HCT116 (cell line): ENCODE measurements around the gene CALML4. TPM values are rescaled to one million over a fixed set of nuclear protein-coding genes. Genes with fewer than 3 reads are reported as not detected.

ENCODE experiments used
- ATAC-seq: fragments of 200-7000 bp; cut with Tn5 transposase; 2 replicates; pipeline ENCODE4 v1.9.1; 2020; ENCODE audit warnings: mild to moderate bottlenecking, moderate library complexity
- BruUV-seq: library from RNA; stranded (reverse); fragments of 400-500 nt; replicated peaks from 2 replicates; lab custom pipeline; 2021; lab: Mats Ljungman, UMichigan
- CTCF ChIA-PET: fragments of 300-600 bp; sonication (Branson Sonifier 250); formaldehyde crosslinking; loops from one replicate; lab custom pipeline; 2021; ENCODE audit warnings: antibody characterized with exemption; lab: Charles Lee
- POLR2A ChIA-PET: fragments of 300-600, 350-600 bp; sonication (Branson Sonifier 250); formaldehyde crosslinking; loops from one replicate; lab custom pipeline; 2021; ENCODE audit warnings: antibody characterized with exemption; lab: Charles Lee
- RAD21 ChIA-PET, 2 experiments: fragments of 300-600 bp; sonication (Branson Sonifier 250); formaldehyde crosslinking; loops; one replicate each; lab custom pipeline; 2023; ENCODE audit warnings: low total read pairs in 2 of 2; ENCODE audit not compliant: uncharacterized antibody in 2 of 2, unreplicated experiment in 2 of 2, low non-redundant PET in 1 of 2; lab: Charles Lee
- DNase-seq: peaks from one replicate; pipeline ENCODE4 v3.0.0-alpha.2; 2010; ENCODE audit warnings: low read depth, low spot score
- H2AFZ ChIP-seq: fragments of 200-600 bp; shearing (Covaris generic), sonication (generic); 2 replicates; pipeline ENCODE4 v1.6.1; 2017; ENCODE audit warnings: low read depth, mixed run types, mixed read lengths, antibody characterized with exemption, low read length; ENCODE audit not compliant: poor library complexity, severe bottlenecking
- H3K27ac ChIP-seq: 2 replicates; pipeline ENCODE4 v1.5.1; 2012; ENCODE audit warnings: low read depth, low read length
- H3K27me3 ChIP-seq: fragments of 200-600 bp; sonication (generic); 2 replicates; pipeline ENCODE4 v1.6.1; 2016; ENCODE audit warnings: mixed run types, low read length, mixed read lengths; ENCODE audit not compliant: insufficient read depth
- H3K36me3 ChIP-seq, 2 experiments: fragments of 200-500 bp in 1 of 2; fragments of 200-600 bp in 1 of 2; sonication (Bioruptor generic) in 1 of 2; sonication (generic) in 1 of 2; 2 replicates each; pipeline versions ENCODE4 v1.5.1 to v1.6.1; 2014 to 2016; ENCODE audit warnings: low read length in 2 of 2, inconsistent platforms in 1 of 2, mixed read lengths in 1 of 2, mixed run types in 1 of 2; ENCODE audit not compliant: insufficient read depth in 2 of 2, control insufficient read depth in 1 of 2
- H3K4me1 ChIP-seq, 2 experiments: fragments of 200-600 bp in 1 of 2; sonication (generic) in 1 of 2; 2 replicates each; pipeline versions ENCODE4 v1.5.1 to v1.6.1; 2012 to 2017; ENCODE audit warnings: low read length in 2 of 2, inconsistent platforms in 1 of 2, mild to moderate bottlenecking in 1 of 2, mixed read lengths in 1 of 2, mixed run types in 1 of 2, moderate library complexity in 1 of 2; ENCODE audit not compliant: insufficient read depth in 2 of 2, control insufficient read depth in 1 of 2
- H3K4me2 ChIP-seq: fragments of 200-600 bp; sonication (generic); 2 replicates; pipeline ENCODE4 v1.6.1; 2017; ENCODE audit warnings: mixed run types, low read length, mixed read lengths
- H3K4me3 ChIP-seq, 2 experiments: fragments of 200-600 bp in 1 of 2; sonication (generic) in 1 of 2; replicated peaks in 1 of 2; 2 replicates each; pipeline ENCODE4 v1.5.1; 2011 to 2016; ENCODE audit warnings: low read length in 2 of 2, control low read depth in 1 of 2, low read depth in 1 of 2, mild to moderate bottlenecking in 1 of 2, mixed read lengths in 1 of 2, mixed run types in 1 of 2
- H3K79me2 ChIP-seq: fragments of 200-600 bp; sonication (generic); 2 replicates; pipeline ENCODE4 v1.6.1; 2017; ENCODE audit warnings: mild to moderate bottlenecking, mixed run types, low read length, moderate library complexity, mixed read lengths; ENCODE audit not compliant: insufficient read depth
- H3K9ac ChIP-seq: fragments of 200-600 bp; sonication (generic); 2 replicates; pipeline ENCODE4 v1.6.1; 2016; ENCODE audit warnings: low read length, mixed read lengths
- H3K9me2 ChIP-seq: fragments of 200-600 bp; sonication (generic), shearing (Covaris generic); 2 replicates; pipeline ENCODE4 v1.6.1; 2017; ENCODE audit warnings: mixed run types, mild to moderate bottlenecking, moderate library complexity; ENCODE audit not compliant: insufficient read depth
- H3K9me3 ChIP-seq, 2 experiments: fragments of 200-500 bp in 1 of 2; fragments of 200-600 bp in 1 of 2; sonication (Bioruptor generic) in 1 of 2; sonication (generic) in 1 of 2; 2 replicates each; pipeline ENCODE4 v1.6.1; 2014 to 2017; ENCODE audit warnings: low read length in 2 of 2, mixed read lengths in 2 of 2, inconsistent platforms in 1 of 2, low read depth in 1 of 2, mild to moderate bottlenecking in 1 of 2, mixed run types in 1 of 2, moderate library complexity in 1 of 2; ENCODE audit not compliant: control insufficient read depth in 1 of 2, insufficient read depth in 1 of 2
- H4K20me1 ChIP-seq: fragments of 200-600 bp; sonication (generic), shearing (Covaris generic); 2 replicates; pipeline ENCODE4 v1.6.1; 2017; ENCODE audit warnings: mixed run types, mild to moderate bottlenecking, moderate library complexity; ENCODE audit not compliant: insufficient read depth
- ATF3 ChIP-seq: IDR thresholded peaks from 2 replicates; pipeline ENCODE4 v1.6.1; 2012
- CBX3 ChIP-seq: IDR thresholded peaks from 2 replicates; pipeline ENCODE4 v1.6.1; 2012; ENCODE audit warnings: low read depth
- CEBPB ChIP-seq: IDR thresholded peaks from 2 replicates; pipeline ENCODE4 v1.6.1; 2012; ENCODE audit warnings: low read depth
- CTCF ChIP-seq, 3 experiments: fragments of 200-600 bp in 1 of 3; sonication (generic) in 1 of 3; IDR thresholded peaks in 2 of 3; conservative IDR thresholded peaks in 1 of 3; 2 replicates each; pipeline ENCODE4 v1.5.1; 2012 to 2017; ENCODE audit warnings: low read depth in 2 of 3, low read length in 2 of 3, antibody characterized with exemption in 1 of 3, borderline replicate concordance in 1 of 3, control low read depth in 1 of 3, mild to moderate bottlenecking in 1 of 3, mixed read lengths in 1 of 3, mixed run types in 1 of 3, moderate library complexity in 1 of 3; ENCODE audit not compliant: insufficient read depth in 1 of 3
- EZH2phosphoT487 ChIP-seq: fragments of 200-600 bp; IDR thresholded peaks from 2 replicates; pipeline ENCODE4 v1.6.1; 2018; ENCODE audit warnings: antibody characterized with exemption, borderline replicate concordance
- JUND ChIP-seq: IDR thresholded peaks from 2 replicates; pipeline ENCODE4 v1.6.1; 2012
- POLR2A ChIP-seq: IDR thresholded peaks from 2 replicates; pipeline ENCODE4 v1.7.0; 2011; ENCODE audit warnings: borderline replicate concordance; ENCODE audit not compliant: insufficient read depth, insufficient read length; ENCODE audit errors: extremely low read depth
- POLR2AphosphoS5 ChIP-seq: IDR thresholded peaks from 2 replicates; pipeline ENCODE4 v1.6.1; 2011; ENCODE audit warnings: mild to moderate bottlenecking, low read depth, low read length, moderate library complexity
- RAD21 ChIP-seq: IDR thresholded peaks from 2 replicates; pipeline ENCODE4 v1.6.1; 2012; ENCODE audit warnings: low read depth, mild to moderate bottlenecking
- SIN3A ChIP-seq: IDR thresholded peaks from 2 replicates; pipeline ENCODE4 v1.6.1; 2012; ENCODE audit warnings: low read depth
- SP1 ChIP-seq: IDR thresholded peaks from 2 replicates; pipeline ENCODE4 v1.6.1; 2012; ENCODE audit warnings: low read depth
- SRF ChIP-seq: IDR thresholded peaks from 2 replicates; pipeline ENCODE4 v1.6.1; 2012; ENCODE audit warnings: low read depth
- YY1 ChIP-seq: IDR thresholded peaks from 2 replicates; pipeline ENCODE4 v1.6.1; 2011; ENCODE audit warnings: low read length, low read depth, moderate library complexity, mild to moderate bottlenecking; ENCODE audit not compliant: insufficient replicate concordance; ENCODE audit errors: extremely low read depth
- ZFX ChIP-seq: fragments of 450-650 bp; IDR thresholded peaks from 2 replicates; pipeline ENCODE4 v1.6.1; 2017
- ZNF274 ChIP-seq: fragments of 200-500 bp; sonication (Bioruptor generic); IDR thresholded peaks from 2 replicates; pipeline ENCODE4 v1.6.1; 2014; ENCODE audit warnings: mild to moderate bottlenecking, low read depth, low read length, inconsistent platforms
- intact Hi-C: fragments of 100-400 bp; cut with micrococcal nuclease; formaldehyde crosslinking; loops from 2 replicates; pipeline ENCODE4 v1.10.0; 2022
- total RNA-seq: library from RNA; stranded (reverse); gene quantifications from one replicate; pipeline ENCODE4 v1.2.1, GENCODE V29; 2021; ENCODE audit not compliant: unreplicated experiment
- TF ChIP-seq, protein P1 (sequence below): IDR thresholded peaks from 2 replicates; pipeline ENCODE4 v1.6.1; 2012
- TF ChIP-seq, protein P2 (sequence below): IDR thresholded peaks from 2 replicates; pipeline ENCODE4 v1.6.1; 2012; ENCODE audit warnings: low read depth

CALML4 gene
- total RNA-seq, 1 experiment from 2014 or later = 8.5 TPM

- intact Hi-C loops = no loop called here
- Histone ChIP-seq H3K9ac (no peak overlapping the region), H2AFZ (no peak overlapping the region), H4K20me1 (no peaks in the 10 kb centered on the region), H3K4me2 (no peak overlapping the region)
- POLR2A ChIA-PET = no interaction called here
- ATAC-seq = no peak
- CTCF ChIA-PET = interaction anchor here (0.9 kb wide), 1 partner anchor 12 kb away, joined by 3 read pairs; no protein-coding TSS in a partner anchor
- no peak for TF ChIP-seq SIN3A
- no peak for TF ChIP-seq POLR2AphosphoS5
- no peak for TF ChIP-seq RAD21
- TF ChIP-seq CBX3 = no peak
- TF ChIP-seq, protein P1, sequence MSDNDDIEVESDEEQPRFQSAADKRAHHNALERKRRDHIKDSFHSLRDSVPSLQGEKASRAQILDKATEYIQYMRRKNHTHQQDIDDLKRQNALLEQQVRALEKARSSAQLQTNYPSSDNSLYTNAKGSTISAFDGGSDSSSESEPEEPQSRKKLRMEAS = no peak
- TF ChIP-seq SRF = no peak
- no peak for TF ChIP-seq ZFX
- TF ChIP-seq CEBPB = no peak
- TF ChIP-seq POLR2A = no peak
- TF ChIP-seq YY1 = no peak
- no peak for TF ChIP-seq SP1
- no peak for TF ChIP-seq JUND
- no peak for TF ChIP-seq ATF3
- TF ChIP-seq EZH2phosphoT487 = no peak
- TF ChIP-seq, protein P2, sequence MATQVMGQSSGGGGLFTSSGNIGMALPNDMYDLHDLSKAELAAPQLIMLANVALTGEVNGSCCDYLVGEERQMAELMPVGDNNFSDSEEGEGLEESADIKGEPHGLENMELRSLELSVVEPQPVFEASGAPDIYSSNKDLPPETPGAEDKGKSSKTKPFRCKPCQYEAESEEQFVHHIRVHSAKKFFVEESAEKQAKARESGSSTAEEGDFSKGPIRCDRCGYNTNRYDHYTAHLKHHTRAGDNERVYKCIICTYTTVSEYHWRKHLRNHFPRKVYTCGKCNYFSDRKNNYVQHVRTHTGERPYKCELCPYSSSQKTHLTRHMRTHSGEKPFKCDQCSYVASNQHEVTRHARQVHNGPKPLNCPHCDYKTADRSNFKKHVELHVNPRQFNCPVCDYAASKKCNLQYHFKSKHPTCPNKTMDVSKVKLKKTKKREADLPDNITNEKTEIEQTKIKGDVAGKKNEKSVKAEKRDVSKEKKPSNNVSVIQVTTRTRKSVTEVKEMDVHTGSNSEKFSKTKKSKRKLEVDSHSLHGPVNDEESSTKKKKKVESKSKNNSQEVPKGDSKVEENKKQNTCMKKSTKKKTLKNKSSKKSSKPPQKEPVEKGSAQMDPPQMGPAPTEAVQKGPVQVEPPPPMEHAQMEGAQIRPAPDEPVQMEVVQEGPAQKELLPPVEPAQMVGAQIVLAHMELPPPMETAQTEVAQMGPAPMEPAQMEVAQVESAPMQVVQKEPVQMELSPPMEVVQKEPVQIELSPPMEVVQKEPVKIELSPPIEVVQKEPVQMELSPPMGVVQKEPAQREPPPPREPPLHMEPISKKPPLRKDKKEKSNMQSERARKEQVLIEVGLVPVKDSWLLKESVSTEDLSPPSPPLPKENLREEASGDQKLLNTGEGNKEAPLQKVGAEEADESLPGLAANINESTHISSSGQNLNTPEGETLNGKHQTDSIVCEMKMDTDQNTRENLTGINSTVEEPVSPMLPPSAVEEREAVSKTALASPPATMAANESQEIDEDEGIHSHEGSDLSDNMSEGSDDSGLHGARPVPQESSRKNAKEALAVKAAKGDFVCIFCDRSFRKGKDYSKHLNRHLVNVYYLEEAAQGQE = no peak
- no peak for TF ChIP-seq CTCF (IDR thresholded peaks at IDR 0.05 in 2 of 3, conservative IDR thresholded peaks at IDR 0.05 in 1 of 3; ENCODE audit: borderline replicate concordance in 1 of 3, insufficient read depth in 1 of 3, low read depth in 2 of 3, low read length in 2 of 3)
- no peak for TF ChIP-seq ZNF274
- TF ChIP-seq, all 23 proteins: peak for 0
- Histone ChIP-seq H3K4me3 (no peak overlapping the region), H3K79me2 (peaks cover 6% of the 10 kb centered on the region), H3K9me2 (no peaks in the 10 kb centered on the region), H3K9me3 (no peaks in the 10 kb centered on the region), H3K27ac (no peak overlapping the region), H3K27me3 (no peaks in the 10 kb centered on the region), H3K36me3 (peaks cover 3% of the 10 kb centered on the region in 2 experiments; a peak in 1 of 4 replicates), H3K4me1 (peaks cover 9 to 11% of the 10 kb centered on the region in 2 experiments; a peak in 3 of 4 replicates)
- RAD21 ChIA-PET = no interaction called here
- no TSS peak for BruUV-seq
- no peak for DNase-seq
Measured at GRCh38 chr15:68143129-68143528, 62.0 kb downstream of the CALML4 start.
